Measurements from ENCODE around the gene SC5D. TPM values are rescaled to one million over a fixed set of nuclear protein-coding genes. Genes with fewer than 3 reads are reported as not detected.

SC5D gene
- 40.5 and 44.2 TPM in 2 replicates for total RNA-seq

GRCh38 chr11:121292495-121293287 is at the start of gene SC5D:
Gene SC5D, plus strand, starts transcription at chr11:121292771. Its CDS starts 10,605 bp downstream, at chr11:121303376.

Other genes with a start within 250 kb of the SC5D start
- gene TECTA, start 191.5 kb upstream of the SC5D start, total RNA-seq: under 0.01 and 0.17 TPM in 2 replicates
- 0.34 and 0.74 TPM in 2 replicates for gene SORL1, start 159.5 kb downstream of the SC5D start, total RNA-seq

Data from bronchus fibroblast of lung (primary cell).